GM21528 (cell line): Measurements from ENCODE around the gene YWHAE.
"Not testable (repeated sequence)": the region's sequence is repeated elsewhere in the genome, so short reads cannot be mapped to it uniquely, and the experiment has no call there.

Source experiments
- ATAC-seq: cut with Tn5 transposase; IDR thresholded peaks from one replicate; pipeline ENCODE4 v1.9.1; 2021; ENCODE audit warnings: mild to moderate bottlenecking, moderate library complexity; ENCODE audit not compliant: unreplicated experiment, low FRiP score

Gene YWHAE

GRCh38 chr17:1413281-1413791, 13.3 kb upstream of the YWHAE start:
- no peak for ATAC-seq

GRCh38 chr17:1412185-1413110, 12.4 kb upstream of the YWHAE start:
- no peak for ATAC-seq

- ATAC-seq, result no peak
These were observed 2.2 kb upstream of the YWHAE start for GRCh38 chr17:1402262-1402586.

DNA sequence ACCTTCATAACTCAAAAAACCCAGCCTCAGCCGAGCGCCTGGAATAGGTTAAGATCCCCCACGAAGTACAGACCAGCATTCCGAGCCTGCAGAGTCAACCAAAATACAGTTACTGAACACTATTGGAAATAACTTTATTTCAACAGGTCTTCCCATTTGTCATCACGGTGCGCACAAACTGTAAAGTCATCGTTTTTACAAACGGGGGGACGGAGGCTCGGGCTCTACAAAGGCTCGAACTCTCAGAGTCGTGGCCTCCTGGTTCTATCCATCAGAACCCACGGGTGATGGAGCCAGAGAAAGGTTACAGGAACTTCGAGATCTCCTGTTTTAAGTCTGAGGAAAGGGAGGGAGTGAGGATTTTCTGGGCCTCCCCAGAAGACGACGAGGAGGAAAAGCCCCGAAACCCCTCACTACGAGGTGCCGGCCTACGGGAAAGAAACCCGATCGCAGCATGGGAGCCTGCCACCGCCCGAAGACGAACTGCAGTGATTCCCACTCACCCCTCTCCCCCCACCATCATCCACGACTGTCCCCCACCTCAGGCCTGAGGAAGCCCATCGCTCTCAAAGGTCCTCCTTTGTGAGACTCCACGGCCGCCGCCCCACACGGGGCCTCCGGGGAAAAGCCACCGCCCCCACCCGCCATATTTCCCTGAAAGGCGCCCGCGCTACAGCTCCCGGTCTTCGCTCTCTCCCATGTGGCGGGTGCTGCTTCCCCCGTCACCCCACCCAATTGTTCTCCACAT, 917 bp downstream of the YWHAE start:
- no peak for ATAC-seq

DNA sequence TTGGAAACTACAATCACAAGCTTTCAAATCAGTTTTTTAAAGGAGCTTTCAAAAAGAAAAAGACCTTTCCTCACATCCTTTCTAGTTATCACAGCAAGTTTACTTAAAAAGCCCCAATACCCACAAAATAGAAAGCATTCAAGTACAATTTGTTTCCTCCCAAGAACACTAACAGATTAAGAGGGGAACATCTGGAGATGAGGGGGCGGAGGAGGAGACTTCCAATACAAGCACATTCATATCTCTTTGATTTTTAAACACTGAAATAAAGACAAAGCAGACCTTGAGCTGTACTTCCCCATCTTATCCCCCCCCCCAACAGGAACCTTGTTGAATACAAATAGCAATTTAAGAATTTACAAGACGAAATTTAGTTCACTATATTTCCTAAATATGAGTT, 2.0 kb downstream of the YWHAE start:
- no peak for ATAC-seq

DNA sequence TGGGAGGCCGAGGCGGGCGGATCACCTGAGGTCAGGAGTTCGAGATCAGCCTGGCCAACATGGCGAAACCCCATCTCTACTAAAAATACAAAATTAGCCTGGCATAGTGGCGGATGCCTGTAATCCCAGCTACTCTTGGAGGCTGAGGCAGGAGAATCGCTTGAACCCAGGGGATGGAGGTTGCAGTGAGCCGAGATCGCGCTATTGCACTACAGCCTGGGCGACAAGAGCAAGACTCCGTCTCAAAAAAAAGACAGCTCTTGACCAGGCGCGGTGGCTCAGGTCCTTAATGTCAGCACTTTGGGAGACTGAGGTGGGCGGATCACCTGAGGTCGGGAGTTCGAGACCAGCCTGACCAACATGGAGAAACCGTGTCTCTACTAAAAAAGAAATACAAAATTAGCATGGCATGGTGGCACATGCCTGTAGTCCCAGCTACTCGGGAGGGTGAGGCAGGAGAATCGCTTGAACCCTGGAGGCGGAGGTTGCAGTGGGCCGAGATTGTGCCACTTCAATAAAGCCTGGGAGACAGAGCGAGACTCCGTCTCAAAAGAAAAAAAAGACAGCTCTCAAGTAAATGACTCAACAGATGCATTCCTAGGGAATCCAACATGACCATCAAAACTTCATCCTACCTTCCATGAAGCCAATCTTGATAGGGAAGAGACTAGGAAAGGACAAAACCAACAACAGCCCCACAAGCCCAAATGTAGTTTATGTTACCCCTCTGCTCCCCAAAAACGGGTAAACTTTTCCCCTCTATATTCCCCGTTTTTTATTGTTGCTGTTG, 4.0 kb downstream of the YWHAE start:
- ATAC-seq, result not testable (repeated sequence)

DNA sequence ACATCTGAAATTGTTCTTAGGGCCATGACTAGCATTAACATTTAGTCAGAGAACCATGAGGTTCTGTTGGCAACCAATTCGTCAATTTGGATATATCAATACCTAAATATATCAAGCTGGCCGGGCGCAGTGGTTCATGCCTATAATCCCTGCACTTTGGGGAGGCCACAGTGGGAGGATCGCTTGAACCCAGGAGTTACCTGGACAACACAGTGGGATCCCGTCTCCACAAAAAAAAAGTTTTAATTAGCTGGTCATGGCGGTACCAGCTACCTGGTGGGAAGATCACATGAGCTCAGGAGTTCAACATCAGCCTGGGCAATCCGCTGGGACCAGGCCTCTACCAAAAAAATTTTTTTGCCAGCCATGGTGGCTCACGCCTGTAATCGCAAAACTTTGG, 8.4 kb downstream of the YWHAE start:
- ATAC-seq, result no peak

DNA sequence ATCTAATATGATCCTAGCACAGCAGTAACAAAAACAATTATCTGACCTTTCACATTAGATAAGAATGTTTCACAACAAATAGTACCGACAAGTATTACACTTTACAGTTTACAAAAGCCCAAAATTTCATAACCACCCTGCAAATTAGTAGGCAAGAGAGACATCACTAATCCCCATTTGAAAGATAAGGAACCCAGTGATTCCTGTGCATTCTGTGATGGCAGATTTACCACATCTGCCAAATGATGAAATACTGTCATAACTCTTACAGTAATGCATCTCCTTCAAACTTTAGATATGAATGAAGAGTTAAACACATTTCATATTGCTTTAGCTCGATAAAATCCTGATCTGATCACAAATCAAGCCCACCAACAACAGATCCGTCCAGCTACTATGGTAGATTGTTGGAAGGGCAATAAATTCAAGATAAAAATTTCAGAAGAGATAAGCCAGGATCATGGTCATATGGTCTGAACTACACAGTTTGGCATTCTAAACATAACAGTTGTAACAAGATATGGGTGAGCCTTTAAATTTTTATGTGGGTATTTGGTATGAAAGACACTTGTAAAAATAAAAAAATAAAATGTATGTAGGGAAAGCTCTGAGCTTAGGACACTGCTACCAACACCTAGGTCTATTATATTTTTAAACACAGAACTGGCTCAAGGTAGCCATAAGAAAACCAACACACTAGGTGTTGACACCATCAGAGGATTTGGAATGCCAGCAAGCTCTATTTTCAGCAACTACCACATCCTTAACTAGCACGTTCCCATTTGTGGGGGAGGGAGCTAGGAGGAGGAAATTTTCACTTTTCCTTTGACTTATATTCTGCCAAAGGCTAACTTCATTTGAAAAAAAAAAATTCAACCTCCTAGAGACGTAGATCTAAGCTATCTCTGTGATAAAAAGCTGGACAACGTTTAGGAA, 9.3 kb downstream of the YWHAE start:
- ATAC-seq, result no peak

GRCh38 chr17:1387490-1388227, 12.4 kb downstream of the YWHAE start:
- not testable (repeated sequence) for ATAC-seq

- ATAC-seq, result not testable (repeated sequence)
These were observed 13.3 kb downstream of the YWHAE start for GRCh38 chr17:1386675-1387190.

GRCh38 chr17:1386265-1386664, 13.8 kb downstream of the YWHAE start:
- ATAC-seq, result no peak

GRCh38 chr17:1385861-1386260, 14.2 kb downstream of the YWHAE start:
- no peak for ATAC-seq

- ATAC-seq, result no peak
These were observed 15.1 kb downstream of the YWHAE start for GRCh38 chr17:1384905-1385435.

DNA sequence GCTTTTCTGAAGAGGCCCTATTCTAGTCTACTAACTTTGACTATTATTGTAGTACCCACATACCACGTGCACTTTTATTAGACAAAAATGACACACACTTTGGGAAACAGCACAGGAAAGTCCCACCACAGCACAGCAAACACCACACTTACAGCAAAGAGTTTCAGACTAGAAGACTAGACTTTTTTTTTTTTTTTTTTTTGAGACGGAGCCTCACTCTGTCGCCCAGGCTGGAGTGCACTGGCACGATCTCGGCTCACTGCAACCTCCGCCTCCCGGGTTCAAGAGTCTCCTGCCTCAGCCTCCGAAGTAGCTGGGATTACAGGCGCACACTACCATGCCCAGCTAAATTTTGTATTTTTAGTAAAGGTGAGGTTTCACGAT, 20.1 kb downstream of the YWHAE start:
- no peak for ATAC-seq

DNA sequence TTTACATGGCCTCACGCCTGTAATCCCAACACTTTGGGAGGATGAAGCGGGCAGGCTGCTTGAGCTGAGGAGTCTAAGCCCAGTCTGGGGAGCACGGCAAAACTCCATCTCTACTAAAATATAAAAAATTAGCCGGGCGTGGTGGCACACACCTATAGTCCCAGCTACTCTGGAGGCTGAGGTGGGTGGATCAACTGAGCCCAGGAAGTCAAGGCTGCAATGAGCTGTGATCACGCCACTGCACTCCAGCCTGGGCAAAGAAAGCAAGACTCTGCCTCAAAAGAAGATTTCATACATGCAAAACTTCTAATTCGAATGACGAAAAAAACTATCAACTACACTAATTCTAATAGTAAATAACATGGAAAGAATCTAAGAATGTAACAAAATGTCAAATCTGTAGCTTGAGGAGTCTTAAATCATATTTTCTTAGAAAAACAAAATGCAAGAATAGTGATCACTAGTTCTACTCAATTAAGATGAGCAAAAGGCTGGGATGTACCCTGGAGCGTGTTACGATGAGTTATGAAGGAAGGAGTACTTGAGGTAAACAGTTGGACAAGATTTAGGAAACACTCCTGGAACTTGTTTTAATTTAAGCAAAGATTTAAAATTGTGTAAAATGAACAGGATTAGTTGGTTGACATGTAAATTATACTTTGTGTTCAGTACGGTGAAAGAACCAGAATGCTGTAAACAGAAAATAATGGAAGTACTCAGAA, 20.7 kb downstream of the YWHAE start:
- no peak for ATAC-seq

DNA sequence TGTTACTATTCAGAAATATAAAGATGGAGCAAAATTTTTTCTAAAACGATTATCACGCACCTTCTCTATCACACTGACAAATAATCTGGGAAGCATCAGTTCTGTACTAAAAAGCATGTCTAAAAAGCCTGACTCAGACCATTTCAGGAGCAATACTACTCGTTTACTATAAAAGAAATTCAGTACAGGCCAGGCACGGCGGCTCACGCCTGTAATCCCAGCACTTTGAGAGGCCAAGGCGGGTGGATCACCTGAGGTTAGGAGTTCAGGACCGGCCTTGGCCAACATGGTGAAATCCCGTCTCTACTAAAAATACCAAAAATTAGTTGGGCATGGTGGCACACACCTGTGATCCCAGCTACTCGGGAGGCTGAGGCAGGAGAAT, 21.6 kb downstream of the YWHAE start:
- not testable (repeated sequence) for ATAC-seq

- no peak for ATAC-seq
These were observed 22.7 kb downstream of the YWHAE start for GRCh38 chr17:1377334-1377733.

GRCh38 chr17:1376061-1376460, 24.0 kb downstream of the YWHAE start:
- no peak for ATAC-seq
